ENCODE measurements around the gene LMBR1L.

DNA sequence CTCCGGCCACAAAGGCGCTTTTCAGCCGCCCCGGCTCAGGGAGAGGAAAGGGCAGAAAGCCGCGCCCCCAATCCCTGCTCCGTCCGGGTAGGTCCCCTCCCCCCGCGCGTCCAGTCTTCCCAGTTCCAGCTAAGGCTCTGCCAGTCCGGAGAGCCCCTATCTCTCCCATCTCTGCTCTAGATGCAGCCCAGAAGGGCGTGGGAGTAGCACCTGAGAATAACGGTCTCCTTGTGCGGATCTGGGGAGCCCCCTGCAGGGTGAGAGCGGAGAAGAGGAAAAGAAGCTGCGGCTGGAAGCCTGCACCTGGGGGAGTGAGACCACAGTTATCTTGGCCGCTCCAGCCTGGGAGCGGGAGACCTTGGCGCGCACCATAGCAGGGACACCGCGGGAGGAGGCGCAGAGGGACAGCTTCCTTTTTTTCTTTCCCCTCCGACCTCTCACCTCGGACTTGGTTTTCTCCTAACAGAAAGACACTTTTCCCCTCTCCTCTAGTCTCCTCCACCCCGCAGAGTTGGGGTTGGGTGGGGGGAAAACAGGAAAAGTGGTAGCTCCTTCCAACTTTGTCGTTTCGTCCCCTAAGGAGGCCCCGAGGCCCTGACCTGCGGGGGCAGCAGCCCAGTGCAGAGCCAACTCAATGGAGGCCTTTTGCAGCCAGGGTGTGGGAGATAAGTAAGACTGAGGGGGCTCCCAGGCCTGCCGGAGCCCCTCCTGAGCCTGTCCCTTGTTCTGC, 18.4 kb downstream of the LMBR1L start:
- TF ChIP-seq TAF1 (IDR thresholded peaks at IDR 0.05; ENCODE audit: borderline replicate concordance, insufficient read depth, low read length) = no peak
- TF ChIP-seq POLR2AphosphoS5 (IDR thresholded peaks at IDR 0.05; ENCODE audit: low read depth, low read length) = no peak
- TF ChIP-seq, protein P1, sequence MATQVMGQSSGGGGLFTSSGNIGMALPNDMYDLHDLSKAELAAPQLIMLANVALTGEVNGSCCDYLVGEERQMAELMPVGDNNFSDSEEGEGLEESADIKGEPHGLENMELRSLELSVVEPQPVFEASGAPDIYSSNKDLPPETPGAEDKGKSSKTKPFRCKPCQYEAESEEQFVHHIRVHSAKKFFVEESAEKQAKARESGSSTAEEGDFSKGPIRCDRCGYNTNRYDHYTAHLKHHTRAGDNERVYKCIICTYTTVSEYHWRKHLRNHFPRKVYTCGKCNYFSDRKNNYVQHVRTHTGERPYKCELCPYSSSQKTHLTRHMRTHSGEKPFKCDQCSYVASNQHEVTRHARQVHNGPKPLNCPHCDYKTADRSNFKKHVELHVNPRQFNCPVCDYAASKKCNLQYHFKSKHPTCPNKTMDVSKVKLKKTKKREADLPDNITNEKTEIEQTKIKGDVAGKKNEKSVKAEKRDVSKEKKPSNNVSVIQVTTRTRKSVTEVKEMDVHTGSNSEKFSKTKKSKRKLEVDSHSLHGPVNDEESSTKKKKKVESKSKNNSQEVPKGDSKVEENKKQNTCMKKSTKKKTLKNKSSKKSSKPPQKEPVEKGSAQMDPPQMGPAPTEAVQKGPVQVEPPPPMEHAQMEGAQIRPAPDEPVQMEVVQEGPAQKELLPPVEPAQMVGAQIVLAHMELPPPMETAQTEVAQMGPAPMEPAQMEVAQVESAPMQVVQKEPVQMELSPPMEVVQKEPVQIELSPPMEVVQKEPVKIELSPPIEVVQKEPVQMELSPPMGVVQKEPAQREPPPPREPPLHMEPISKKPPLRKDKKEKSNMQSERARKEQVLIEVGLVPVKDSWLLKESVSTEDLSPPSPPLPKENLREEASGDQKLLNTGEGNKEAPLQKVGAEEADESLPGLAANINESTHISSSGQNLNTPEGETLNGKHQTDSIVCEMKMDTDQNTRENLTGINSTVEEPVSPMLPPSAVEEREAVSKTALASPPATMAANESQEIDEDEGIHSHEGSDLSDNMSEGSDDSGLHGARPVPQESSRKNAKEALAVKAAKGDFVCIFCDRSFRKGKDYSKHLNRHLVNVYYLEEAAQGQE (IDR thresholded peaks at IDR 0.05; ENCODE audit: insufficient read depth in 1 of 2, low read depth in 2 of 2, low read length in 2 of 2) = no peak
- TF ChIP-seq SIN3A (IDR thresholded peaks at IDR 0.05; ENCODE audit: borderline replicate concordance, insufficient read depth, low read length) = no peak

All from PFSK-1 (cell line).